ENCODE measurements around the gene DCP2.
"Not testable (repeated sequence)": the region's sequence is repeated elsewhere in the genome, so short reads cannot be mapped to it uniquely, and the experiment has no call there.

DCP2 gene

DNA sequence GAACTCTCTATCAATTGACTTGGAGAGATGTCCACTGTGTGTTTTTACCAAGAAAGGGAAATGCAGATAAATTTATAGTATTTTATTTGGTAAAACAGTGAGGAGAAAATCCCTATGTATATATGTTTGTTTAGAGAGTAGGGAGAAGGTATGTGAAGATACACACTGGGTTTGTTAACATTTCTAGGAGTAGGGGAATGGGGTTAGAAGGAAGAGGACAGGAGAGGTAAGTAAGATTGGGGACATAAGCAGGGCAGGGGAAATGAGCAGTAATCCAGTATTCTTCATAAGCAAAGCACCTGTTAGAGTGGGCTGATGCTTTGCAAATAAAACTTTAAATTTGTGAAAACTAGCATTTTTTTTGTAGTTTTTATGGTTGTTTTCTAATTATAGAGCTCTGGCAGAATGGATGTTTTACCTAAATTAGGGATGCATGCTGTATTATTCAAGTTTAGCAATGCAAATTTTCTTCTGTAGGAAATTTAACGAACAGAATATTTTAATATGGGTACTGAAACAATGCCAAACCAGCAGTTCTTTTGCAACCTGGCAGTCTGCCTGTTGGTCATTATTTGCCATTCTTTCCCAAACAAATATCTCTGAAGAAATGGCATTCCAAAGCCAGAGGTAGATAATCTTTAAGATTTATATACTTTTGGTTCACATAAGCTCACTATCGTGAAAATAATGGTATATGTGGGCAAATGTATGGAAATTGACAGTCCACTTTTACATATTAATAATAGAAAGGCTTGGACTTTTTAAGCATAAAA is 19.4 kb upstream of the DCP2 start:
- peak overlapping the region; percentile 59 for H3K27ac ChIP-seq
- TF ChIP-seq CTCF (IDR thresholded peaks at IDR 0.05), result no peak
- TF ChIP-seq ZFX (IDR thresholded peaks at IDR 0.05; ENCODE audit: borderline replicate concordance), result no peak

- no peak for TF ChIP-seq ZFX (IDR thresholded peaks at IDR 0.05; ENCODE audit: borderline replicate concordance)
- no peak for TF ChIP-seq CTCF (IDR thresholded peaks at IDR 0.05)
- peak overlapping the region; percentile 59 for H3K27ac ChIP-seq
These were observed 18.2 kb upstream of the DCP2 start for GRCh38 chr5:112958093-112959088.

DNA sequence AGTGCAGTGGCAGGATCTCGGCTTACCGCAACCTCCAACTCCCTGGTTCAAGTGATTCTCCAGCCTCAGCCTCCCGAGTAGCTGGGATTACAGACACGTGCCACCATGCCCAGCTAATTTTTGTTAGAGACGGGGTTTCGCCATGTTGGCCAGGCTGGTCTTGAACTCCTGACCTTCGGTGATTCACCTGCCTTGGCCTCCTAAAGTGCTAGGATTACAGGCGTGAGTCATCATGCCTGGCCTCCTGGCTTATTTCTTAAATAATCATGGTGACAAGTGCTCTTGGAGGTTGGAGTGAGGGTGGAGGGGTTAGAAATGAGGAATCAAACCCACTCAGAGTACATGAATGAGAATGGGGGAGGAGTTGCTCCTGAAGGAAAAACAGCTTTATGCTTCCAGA is 16.7 kb upstream of the DCP2 start:
- H3K27ac ChIP-seq, result not testable (repeated sequence)

DNA sequence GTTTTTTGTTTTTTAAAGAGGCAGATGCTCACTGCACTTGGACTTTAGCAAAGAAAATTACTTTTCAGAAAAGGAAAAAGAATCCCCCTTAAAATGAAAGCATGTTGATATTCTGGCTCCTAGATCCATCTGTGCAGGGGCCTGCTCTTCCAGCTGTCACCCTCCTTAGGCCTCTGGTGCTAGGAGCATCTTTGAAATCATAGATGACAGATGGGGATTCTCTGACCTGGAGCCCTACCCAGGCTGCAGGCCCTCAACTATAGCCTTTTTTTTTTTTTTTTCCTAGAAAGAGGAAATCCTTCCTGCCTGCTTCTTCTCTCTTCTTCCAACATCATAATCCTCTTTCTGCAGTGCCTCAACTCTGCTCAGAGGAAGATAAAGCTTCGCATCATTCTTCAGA is 16.3 kb upstream of the DCP2 start:
- TF ChIP-seq ZFX (IDR thresholded peaks at IDR 0.05; ENCODE audit: borderline replicate concordance) (no peak), CTCF (IDR thresholded peaks at IDR 0.05) (no peak)
- no peak overlapping the region for H3K27ac ChIP-seq

- no peak for TF ChIP-seq ZFX (IDR thresholded peaks at IDR 0.05; ENCODE audit: borderline replicate concordance)
- no peak for TF ChIP-seq CTCF (IDR thresholded peaks at IDR 0.05)
- no peak overlapping the region for H3K27ac ChIP-seq
These were observed 15.6 kb upstream of the DCP2 start for GRCh38 chr5:112960863-112961504.

DNA sequence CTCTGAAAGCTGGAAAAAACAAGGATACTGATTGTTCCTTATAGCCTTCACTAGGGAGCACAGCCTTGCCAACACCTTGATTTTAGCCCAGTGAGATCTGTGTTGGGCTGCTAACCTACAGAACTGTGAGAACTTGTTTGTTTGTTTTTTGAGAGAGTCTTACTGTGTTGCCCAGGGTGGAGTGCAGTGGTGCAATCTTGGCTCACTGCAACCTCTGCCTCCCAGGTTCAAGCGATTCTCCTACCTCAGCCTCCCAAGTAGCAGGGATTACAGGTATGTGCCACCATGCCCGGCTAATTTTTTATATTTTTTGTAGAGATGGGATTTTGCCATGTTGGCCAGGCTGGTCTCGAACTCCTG is 13.2 kb upstream of the DCP2 start:
- not testable (repeated sequence) for H3K27ac ChIP-seq

- TF ChIP-seq ZFX (IDR thresholded peaks at IDR 0.05; ENCODE audit: borderline replicate concordance), result no peak
- no peak for TF ChIP-seq CTCF (IDR thresholded peaks at IDR 0.05)
- no peak overlapping the region for H3K27ac ChIP-seq
These were observed 10.8 kb upstream of the DCP2 start for GRCh38 chr5:112965733-112966306.

All from 22Rv1 (cell line).